H1 (cell line): ENCODE measurements around the gene FANCE. TPM values are rescaled to one million over a fixed set of nuclear protein-coding genes. Genes with fewer than 3 reads are reported as not detected.

Source experiments
- CTCF ChIA-PET: fragments of 300-600 bp; sonication (Branson Sonifier 250); formaldehyde crosslinking; loops from one replicate; lab custom pipeline; 2021; ENCODE audit not compliant: partially characterized antibody; lab: Charles Lee
- POLR2A ChIA-PET: fragments of 300-600 bp; sonication (Branson Sonifier 250); formaldehyde crosslinking; loops from one replicate; lab custom pipeline; 2021; ENCODE audit warnings: inconsistent platforms; ENCODE audit not compliant: partially characterized antibody; lab: Charles Lee
- DNase-seq, 2 experiments: peaks; one replicate each; pipeline versions ENCODE4 v3.0.0 to v3.0.0-alpha.2; 2010 to 2022; ENCODE audit warnings: low spot score in 2 of 2, low read depth in 1 of 2, mixed read lengths in 1 of 2
- FAIRE-seq: peaks from 2 replicates; lab custom pipeline; 2011; peaks lifted over from hg19 to GRCh38; lab: Jason Lieb, UNC
- H2AFZ ChIP-seq: 2 replicates; pipeline ENCODE4 v1.8.1; 2012; ENCODE audit warnings: low read length, inconsistent platforms
- H2AK5ac ChIP-seq: 2 replicates; pipeline ENCODE4 v1.6.1; 2013; ENCODE audit warnings: low read depth, low read length
- H2BK120ac ChIP-seq: replicated peaks from 2 replicates; pipeline ENCODE3; 2013; ENCODE audit warnings: low read depth, low read length, inconsistent platforms
- H2BK12ac ChIP-seq: 2 replicates; pipeline ENCODE4 v1.6.1; 2013; ENCODE audit warnings: low read depth, low read length
- H2BK15ac ChIP-seq: 2 replicates; pipeline ENCODE4 v1.6.1; 2013; ENCODE audit warnings: low read length
- H2BK20ac ChIP-seq: 2 replicates; pipeline ENCODE4 v1.6.1; 2013; ENCODE audit warnings: low read length
- H2BK5ac ChIP-seq: 2 replicates; pipeline ENCODE4 v1.6.1; 2013; ENCODE audit warnings: low read depth, low read length
- H3K14ac ChIP-seq: 2 replicates; pipeline ENCODE4 v1.6.1; 2013; ENCODE audit warnings: inconsistent platforms; ENCODE audit not compliant: insufficient read length
- H3K18ac ChIP-seq: 2 replicates; pipeline ENCODE4 v1.6.1; 2013; ENCODE audit warnings: low read length; ENCODE audit errors: extremely low read depth
- H3K23ac ChIP-seq: 2 replicates; pipeline ENCODE4 v1.6.1; 2013; ENCODE audit warnings: inconsistent platforms; ENCODE audit not compliant: insufficient read length
- H3K23me2 ChIP-seq: 2 replicates; pipeline ENCODE4 v1.6.1; 2013; ENCODE audit warnings: low read depth, low read length
- H3K27ac ChIP-seq: 2 replicates; pipeline ENCODE4 v1.6.1; 2011; ENCODE audit warnings: low read depth, low read length, inconsistent platforms
- H3K27me3 ChIP-seq, 4 experiments: replicated peaks in 1 of 4; 1 replicate in 1 of 4; 2 replicates in 3 of 4; pipeline versions ENCODE4 v1.6.1 to v1.8.1; 2011 to 2013; ENCODE audit warnings: low read length in 3 of 4, mild to moderate bottlenecking in 3 of 4, inconsistent platforms in 2 of 4, mixed read lengths in 2 of 4, moderate library complexity in 1 of 4; ENCODE audit not compliant: control insufficient read depth in 3 of 4, insufficient read depth in 3 of 4; ENCODE audit errors: extremely low read depth in 1 of 4
- H3K36me3 ChIP-seq, 4 experiments: 2 replicates each; pipeline versions ENCODE4 v1.6.1 to v1.8.1; 2011 to 2013; ENCODE audit warnings: mild to moderate bottlenecking in 4 of 4, low read length in 3 of 4, moderate library complexity in 2 of 4, control low read depth in 1 of 4, inconsistent platforms in 1 of 4; ENCODE audit not compliant: insufficient read depth in 4 of 4, control insufficient read depth in 2 of 4
- H3K4ac ChIP-seq: replicated peaks from 2 replicates; pipeline ENCODE3; 2013; ENCODE audit warnings: low read length, low read depth, mixed read lengths, inconsistent platforms; ENCODE audit not compliant: insufficient read length
- H3K4me1 ChIP-seq, 4 experiments: replicated peaks in 1 of 4; 1 replicate in 1 of 4; 2 replicates in 3 of 4; pipeline versions ENCODE4 v1.6.1 to v1.8.1; 2011 to 2013; ENCODE audit warnings: low read length in 3 of 4, inconsistent platforms in 2 of 4, mixed read lengths in 1 of 4; ENCODE audit not compliant: insufficient read depth in 4 of 4, control insufficient read depth in 3 of 4
- H3K4me2 ChIP-seq, 2 experiments: 2 replicates each; pipeline versions ENCODE4 v1.6.1 to v1.8.1; 2011 to 2013; ENCODE audit warnings: low read depth in 2 of 2, low read length in 2 of 2, control low read depth in 1 of 2, inconsistent platforms in 1 of 2, mild to moderate bottlenecking in 1 of 2; ENCODE audit not compliant: insufficient read depth in 1 of 2
- H3K4me3 ChIP-seq, 4 experiments: fragments of 200-600, 300-600 bp in 1 of 4; sonication (generic), shearing (Covaris generic), sonication (Bioruptor Twin) in 1 of 4; 2 replicates each; pipeline versions ENCODE4 v1.5.1 to v1.8.1; 2011 to 2016; ENCODE audit warnings: low read length in 4 of 4, low read depth in 3 of 4, control low read depth in 2 of 4, inconsistent platforms in 2 of 4, mild to moderate bottlenecking in 2 of 4, mixed read lengths in 1 of 4, moderate library complexity in 1 of 4; ENCODE audit not compliant: insufficient read depth in 2 of 4; ENCODE audit errors: extremely low read depth in 1 of 4
- H3K56ac ChIP-seq: replicated peaks from 2 replicates; pipeline ENCODE3; 2013; ENCODE audit warnings: low read depth, mild to moderate bottlenecking, mixed read lengths, low read length, inconsistent platforms; ENCODE audit not compliant: insufficient read length
- H3K79me1 ChIP-seq: 2 replicates; pipeline ENCODE4 v1.6.1; 2013; ENCODE audit warnings: low read depth, low read length, control low read depth
- H3K79me2 ChIP-seq, 2 experiments: 2 replicates each; pipeline versions ENCODE4 v1.6.1 to v1.8.1; 2012 to 2013; ENCODE audit warnings: low read length in 2 of 2, mild to moderate bottlenecking in 2 of 2, inconsistent platforms in 1 of 2; ENCODE audit not compliant: insufficient read depth in 2 of 2, control insufficient read depth in 1 of 2
- H3K9ac ChIP-seq, 4 experiments: replicated peaks in 1 of 4; 1 replicate in 1 of 4; 2 replicates in 3 of 4; pipeline versions ENCODE4 v1.6.1 to v1.8.1; 2011 to 2013; ENCODE audit warnings: low read depth in 3 of 4, low read length in 3 of 4, control low read depth in 2 of 4, mild to moderate bottlenecking in 2 of 4, moderate library complexity in 2 of 4, inconsistent platforms in 1 of 4; ENCODE audit errors: extremely low read depth in 1 of 4
- H3K9me3 ChIP-seq, 2 experiments: 2 replicates each; pipeline versions ENCODE4 v1.6.1 to v1.8.1; 2012 to 2013; ENCODE audit warnings: mild to moderate bottlenecking in 2 of 2, moderate library complexity in 2 of 2, control low read depth in 1 of 2, inconsistent platforms in 1 of 2, low read depth in 1 of 2, low read length in 1 of 2, mixed read lengths in 1 of 2; ENCODE audit not compliant: insufficient read depth in 2 of 2
- H4K20me1 ChIP-seq, 2 experiments: replicated peaks in 1 of 2; 2 replicates each; pipeline versions ENCODE3 to v1.8.1; 2011 to 2013; ENCODE audit warnings: inconsistent platforms in 2 of 2, low read length in 2 of 2, mild to moderate bottlenecking in 1 of 2; ENCODE audit not compliant: insufficient read depth in 2 of 2, control insufficient read depth in 1 of 2
- H4K5ac ChIP-seq: 2 replicates; pipeline ENCODE4 v1.6.1; 2013; ENCODE audit warnings: low read length, low read depth, mixed read lengths, inconsistent platforms; ENCODE audit not compliant: insufficient read length
- H4K8ac ChIP-seq: 2 replicates; pipeline ENCODE4 v1.8.0; 2013; ENCODE audit warnings: mild to moderate bottlenecking, moderate library complexity, low read length, inconsistent platforms; ENCODE audit not compliant: insufficient read depth; ENCODE audit errors: extremely low read depth
- H4K91ac ChIP-seq: replicated peaks from 2 replicates; pipeline ENCODE3; 2013; ENCODE audit warnings: low read length, mixed read lengths, inconsistent platforms; ENCODE audit not compliant: insufficient read length
- JUN ChIP-seq: IDR thresholded peaks from 2 replicates; pipeline ENCODE4 v1.6.1; 2011; ENCODE audit warnings: low read depth, mild to moderate bottlenecking, improper control_type of control experiment, low read length
- RXRA ChIP-seq: IDR thresholded peaks from 2 replicates; pipeline ENCODE4 v1.6.1; 2011; ENCODE audit warnings: low read depth, mild to moderate bottlenecking, low read length, moderate library complexity; ENCODE audit not compliant: insufficient read depth
- SIX5 ChIP-seq: IDR thresholded peaks from 2 replicates; pipeline ENCODE4 v1.6.1; 2011; ENCODE audit warnings: mild to moderate bottlenecking, low read depth, low read length
- WGBS, 2 experiments: shearing (Covaris generic) in 1 of 2; methylation state at CpG; one replicate each; pipeline versions ENCODE4 v1.1.6 to v1.1.7; 2013 to 2015; ENCODE audit warnings: low lambda C conversion rate in 2 of 2, mixed read lengths in 2 of 2, inconsistent platforms in 1 of 2, low coverage in 1 of 2, missing lambda C conversion rate in 1 of 2; ENCODE audit not compliant: insufficient replicate concordance in 2 of 2, insufficient coverage in 1 of 2, insufficient read length in 1 of 2; ENCODE audit errors: extremely low coverage in 1 of 2, missing lambda C conversion rate in 1 of 2; 5-methylcytosine and 5-hydroxymethylcytosine counted together
- polyA plus RNA-seq, 7 experiments: library from polyadenylated mRNA; depleted of rRNA in 3 of 7; stranded (reverse) in 5 of 7; unstranded in 2 of 7; fragments of >200 nt in 5 of 7; fragments of 200-250 nt in 2 of 7; gene quantifications; 1 replicate in 5 of 7; 2 replicates in 1 of 7; 4 replicates in 1 of 7; pipeline versions ENCODE4 v1.2.1 to v1.2.3, GENCODE V29; 2011 to 2013; ENCODE audit warnings: missing spikeins in 2 of 7, mixed read lengths in 2 of 7
- total RNA-seq: library from RNA; stranded (reverse); fragmentation: NEBNext Ultra II Directional; extraction: Animal tissue kit (Norgen Biotek cat#: 25700); gene quantifications from 2 replicates; pipeline ENCODE4 v1.2.1, GENCODE V29; 2021
- TF ChIP-seq, protein P1 (sequence below), 3 experiments: IDR thresholded peaks; 1 replicate in 2 of 3; 2 replicates in 1 of 3; pipeline versions ENCODE4 v1.5.1 to v1.6.1; 2011; ENCODE audit warnings: low read length in 3 of 3, mild to moderate bottlenecking in 3 of 3, inconsistent platforms in 2 of 3, low read depth in 1 of 3, moderate library complexity in 1 of 3; ENCODE audit not compliant: insufficient read depth in 1 of 3; ENCODE audit errors: control extremely low read depth in 1 of 3
- TF ChIP-seq, protein P2 (sequence below): IDR thresholded peaks from 2 replicates; pipeline ENCODE4 v1.6.1; 2012; ENCODE audit warnings: inconsistent platforms

FANCE gene
- total and polyA plus RNA-seq, 2 of the 8 experiments (the other 6 are each of a cell fraction or from before 2014, with no cell fraction given) = 16.1 to 17.0 TPM

GRCh38 chr6:35409245-35409644 lies 42.9 kb upstream of the FANCE start:
- CTCF ChIA-PET = interaction anchor here (1.1 to 4.7 kb wide), 5 partner anchors 10 to 115 kb away, joined by 3 to 35 read pairs (median 5); no protein-coding TSS in a partner anchor
- TF ChIP-seq, protein P1, sequence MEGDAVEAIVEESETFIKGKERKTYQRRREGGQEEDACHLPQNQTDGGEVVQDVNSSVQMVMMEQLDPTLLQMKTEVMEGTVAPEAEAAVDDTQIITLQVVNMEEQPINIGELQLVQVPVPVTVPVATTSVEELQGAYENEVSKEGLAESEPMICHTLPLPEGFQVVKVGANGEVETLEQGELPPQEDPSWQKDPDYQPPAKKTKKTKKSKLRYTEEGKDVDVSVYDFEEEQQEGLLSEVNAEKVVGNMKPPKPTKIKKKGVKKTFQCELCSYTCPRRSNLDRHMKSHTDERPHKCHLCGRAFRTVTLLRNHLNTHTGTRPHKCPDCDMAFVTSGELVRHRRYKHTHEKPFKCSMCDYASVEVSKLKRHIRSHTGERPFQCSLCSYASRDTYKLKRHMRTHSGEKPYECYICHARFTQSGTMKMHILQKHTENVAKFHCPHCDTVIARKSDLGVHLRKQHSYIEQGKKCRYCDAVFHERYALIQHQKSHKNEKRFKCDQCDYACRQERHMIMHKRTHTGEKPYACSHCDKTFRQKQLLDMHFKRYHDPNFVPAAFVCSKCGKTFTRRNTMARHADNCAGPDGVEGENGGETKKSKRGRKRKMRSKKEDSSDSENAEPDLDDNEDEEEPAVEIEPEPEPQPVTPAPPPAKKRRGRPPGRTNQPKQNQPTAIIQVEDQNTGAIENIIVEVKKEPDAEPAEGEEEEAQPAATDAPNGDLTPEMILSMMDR (IDR thresholded peaks at IDR 0.05; ENCODE audit: control extremely low read depth in 1 of 3, insufficient read depth in 1 of 3, low read depth in 1 of 3, low read length in 3 of 3) = no peak
- TF ChIP-seq SIX5 (no peak), RXRA (no peak), JUN (no peak)
- TF ChIP-seq, protein P2, sequence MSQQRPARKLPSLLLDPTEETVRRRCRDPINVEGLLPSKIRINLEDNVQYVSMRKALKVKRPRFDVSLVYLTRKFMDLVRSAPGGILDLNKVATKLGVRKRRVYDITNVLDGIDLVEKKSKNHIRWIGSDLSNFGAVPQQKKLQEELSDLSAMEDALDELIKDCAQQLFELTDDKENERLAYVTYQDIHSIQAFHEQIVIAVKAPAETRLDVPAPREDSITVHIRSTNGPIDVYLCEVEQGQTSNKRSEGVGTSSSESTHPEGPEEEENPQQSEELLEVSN = no peak
- TF ChIP-seq, all 59 proteins: peak for 0
- FAIRE-seq = no peak

More at GRCh38 chr6:35409245-35409644, 42.9 kb upstream of the FANCE start:
- Histone ChIP-seq H2BK15ac (no peak overlapping the region), H3K23ac (no peak overlapping the region), H3K9me3 (no peaks in the 10 kb centered on the region), H3K27me3 (no peaks in the 10 kb centered on the region), H2BK120ac (no peak overlapping the region), H2BK12ac (no peak overlapping the region), H2BK20ac (no peak overlapping the region), H3K18ac (no peak overlapping the region), H4K91ac (no peak overlapping the region), H3K4ac (no peak overlapping the region), H3K23me2 (no peaks in the 10 kb centered on the region; the same call in 1 of the 2 replicates), H4K8ac (no peak overlapping the region), H3K79me1 (peaks cover 5% of the 10 kb centered on the region), H2AFZ (no peak overlapping the region), H3K4me3 (no peak overlapping the region), H2BK5ac (no peak overlapping the region), H4K5ac (no peak overlapping the region), H3K14ac (no peak overlapping the region), H4K20me1 (no peaks in the 10 kb centered on the region), H3K27ac (no peak overlapping the region), H3K56ac (no peak overlapping the region), H3K4me1 (no peaks in the 10 kb centered on the region; a peak in 2 of 7 replicates), H3K9ac (no peak overlapping the region), H2AK5ac (no peak overlapping the region), H3K36me3 (no peaks in the 10 kb centered on the region), H3K4me2 (no peak overlapping the region), H3K79me2 (no peaks in the 10 kb centered on the region)
- POLR2A ChIA-PET = interaction anchor here (0.7 to 1.0 kb wide), 2 partner anchors 60 to 75 kb away, joined by 3 to 5 read pairs; no protein-coding TSS in a partner anchor
- no peak for DNase-seq
- 89% methylated on average over 5 of the region's 5 CpGs; no CpG with 5 or more reads in 1 of the 2 experiments for WGBS, 2 experiments
